CD14-positive monocyte (primary cell): Measurements from ENCODE around the gene EPHA3. TPM values are rescaled to one million over a fixed set of nuclear protein-coding genes. Genes with fewer than 3 reads are reported as not detected.

ENCODE experiments used
- DNase-seq, 3 donors: peaks; one replicate each; pipeline ENCODE4 v3.0.0-alpha.2; 2011 to 2022
- H2AFZ ChIP-seq: 2 replicates; pipeline ENCODE4 v1.6.0; 2012; ENCODE audit warnings: mild to moderate bottlenecking, low read depth, low read length, inconsistent platforms; ENCODE audit not compliant: insufficient read depth, poor library complexity, severe bottlenecking
- H3K27ac ChIP-seq, 2 donors: 1 replicate in 1 of 2; 2 replicates in 1 of 2; pipeline ENCODE4 v1.5.1; 2012 to 2013; ENCODE audit warnings: low read length in 2 of 2, control low read depth in 1 of 2, inconsistent platforms in 1 of 2, low read depth in 1 of 2, mild to moderate bottlenecking in 1 of 2
- H3K27me3 ChIP-seq, 2 donors: one replicate each; pipeline versions ENCODE4 v1.6.0 to v1.6.1; 2011 to 2013; ENCODE audit warnings: low read length in 2 of 2; ENCODE audit not compliant: control insufficient read depth in 2 of 2, insufficient read depth in 2 of 2
- H3K36me3 ChIP-seq, 2 donors: replicated peaks in 1 of 2; 1 replicate in 1 of 2; 2 replicates in 1 of 2; pipeline versions ENCODE4 v1.5.1 to v1.6.1; 2012 to 2013; ENCODE audit warnings: low read length in 2 of 2, control low read depth in 1 of 2, inconsistent platforms in 1 of 2, mild to moderate bottlenecking in 1 of 2; ENCODE audit not compliant: insufficient read depth in 2 of 2, control insufficient read depth in 1 of 2
- H3K4me1 ChIP-seq, 2 donors: 1 replicate in 1 of 2; 2 replicates in 1 of 2; pipeline versions ENCODE4 v1.5.1 to v1.6.1; 2012 to 2013; ENCODE audit warnings: low read length in 2 of 2, control low read depth in 1 of 2, inconsistent platforms in 1 of 2, mild to moderate bottlenecking in 1 of 2, moderate library complexity in 1 of 2; ENCODE audit not compliant: insufficient read depth in 2 of 2, control insufficient read depth in 1 of 2
- H3K4me2 ChIP-seq: replicated peaks from 2 replicates; pipeline ENCODE3; 2012; ENCODE audit warnings: low read length, moderate library complexity, mild to moderate bottlenecking; ENCODE audit not compliant: poor library complexity, severe bottlenecking; ENCODE audit errors: extremely low read depth
- H3K4me3 ChIP-seq, 3 experiments: fragments of 200-600 bp in 1 of 3; sonication (generic) in 1 of 3; replicated peaks in 1 of 3; 1 replicate in 2 of 3; 2 replicates in 1 of 3; pipeline ENCODE4 v1.5.1; 2011 to 2013; ENCODE audit warnings: low read length in 3 of 3, mild to moderate bottlenecking in 3 of 3, control low read depth in 2 of 3, low read depth in 2 of 3, inconsistent platforms in 1 of 3, moderate library complexity in 1 of 3
- H3K79me2 ChIP-seq: 2 replicates; pipeline ENCODE4 v1.6.0; 2012; ENCODE audit warnings: mild to moderate bottlenecking, control low read depth, inconsistent platforms, low read length, moderate library complexity; ENCODE audit not compliant: insufficient read depth
- H3K9ac ChIP-seq: 2 replicates; pipeline ENCODE4 v1.6.0; 2017; ENCODE audit warnings: low read length, mild to moderate bottlenecking; ENCODE audit not compliant: insufficient read depth, poor library complexity, severe bottlenecking
- H3K9me3 ChIP-seq, 2 donors: replicated peaks in 1 of 2; 1 replicate in 1 of 2; 2 replicates in 1 of 2; pipeline versions ENCODE4 v1.5.1 to v1.6.1; 2012 to 2013; ENCODE audit warnings: low read length in 2 of 2, control low read depth in 1 of 2; ENCODE audit not compliant: control insufficient read depth in 1 of 2, insufficient read depth in 1 of 2
- H4K20me1 ChIP-seq: 2 replicates; pipeline ENCODE4 v1.6.0; 2012; ENCODE audit warnings: mild to moderate bottlenecking, low read length, control low read depth, moderate library complexity; ENCODE audit not compliant: insufficient read depth
- H3K27ac Mint-ChIP-seq, 7 donors: one replicate each; pipeline ENCODE4 v1.8.0; 2020; ENCODE audit warnings: mild to moderate bottlenecking in 7 of 7, mixed read lengths in 7 of 7, moderate library complexity in 6 of 7, inconsistent platforms in 2 of 7
- H3K27me3 Mint-ChIP-seq, 3 donors: one replicate each; pipeline ENCODE4 v1.8.0; 2021 to 2022; ENCODE audit warnings: low read depth in 3 of 3, mild to moderate bottlenecking in 3 of 3, mixed read lengths in 3 of 3, moderate library complexity in 3 of 3, inconsistent platforms in 1 of 3
- H3K36me3 Mint-ChIP-seq, 2 donors: one replicate each; pipeline ENCODE4 v1.8.0; 2020; ENCODE audit warnings: mixed read lengths in 2 of 2, inconsistent platforms in 1 of 2, mild to moderate bottlenecking in 1 of 2
- H3K4me1 Mint-ChIP-seq: one replicate; pipeline ENCODE4 v1.8.0; 2020; ENCODE audit warnings: mild to moderate bottlenecking, mixed read lengths
- H3K4me3 Mint-ChIP-seq, 2 donors: one replicate each; pipeline ENCODE4 v1.8.0; 2020; ENCODE audit warnings: mild to moderate bottlenecking in 2 of 2, mixed read lengths in 2 of 2, moderate library complexity in 1 of 2
- H3K9me3 Mint-ChIP-seq, 7 donors: one replicate each; pipeline ENCODE4 v1.8.0; 2020 to 2022; ENCODE audit warnings: mixed read lengths in 7 of 7, mild to moderate bottlenecking in 6 of 7, moderate library complexity in 6 of 7, inconsistent platforms in 2 of 7
- CTCF ChIP-seq: fragments of 200-600 bp; IDR thresholded peaks from one replicate; pipeline ENCODE4 v1.8.0; 2022; ENCODE audit warnings: antibody characterized with exemption, mild to moderate bottlenecking
- WGBS: methylation state at CpG from one replicate; pipeline ENCODE4 v1.1.5; 2013; ENCODE audit warnings: missing lambda C conversion rate; ENCODE audit not compliant: insufficient coverage; 5-methylcytosine and 5-hydroxymethylcytosine counted together
- intact Hi-C, 2 donors: fragments of 100-400 bp; cut with micrococcal nuclease; formaldehyde crosslinking; loops; one replicate each; pipeline versions ENCODE4 v1.15.0 to v1.15.1; 2023
- polyA plus RNA-seq, 3 donors: library from polyadenylated mRNA; depleted of rRNA in 1 of 3; unstranded in 2 of 3; stranded (reverse) in 1 of 3; fragments of 300-500 nt in 2 of 3; fragments of >200 nt in 1 of 3; fragmentation: Illumina TruSeq in 2 of 3; gene quantifications; 1 replicate in 2 of 3; 2 replicates in 1 of 3; pipeline ENCODE4 v1.2.3, GENCODE V29; 2012 to 2021

Gene EPHA3
- polyA plus RNA-seq, 3 donors = not detected

- Mint-ChIP-seq H3K9me3 (no peaks in the 10 kb centered on the region), H3K27me3 (no peaks in the 10 kb centered on the region), H3K27ac (no peak overlapping the region), H3K4me3 (no peak overlapping the region), H3K36me3 (no peaks in the 10 kb centered on the region), H3K4me1 (no peaks in the 10 kb centered on the region)
- no peak overlapping the region for H3K27ac ChIP-seq
- no peak overlapping the region for H3K9ac ChIP-seq
- H3K27me3 ChIP-seq = no peaks in the 10 kb centered on the region
- H3K4me1 ChIP-seq = no peaks in the 10 kb centered on the region
- no CpG with 5 or more reads among the region's 5 CpGs for WGBS
- H3K36me3 ChIP-seq = no peaks in the 10 kb centered on the region
- H3K79me2 ChIP-seq = no peaks in the 10 kb centered on the region
- intact Hi-C loops = no loop called here
- TF ChIP-seq CTCF = no peak
- H4K20me1 ChIP-seq = no peaks in the 10 kb centered on the region
- H3K9me3 ChIP-seq = no peaks in the 10 kb centered on the region
- no peak overlapping the region for H3K4me2 ChIP-seq
- DNase-seq = no peak
- H2AFZ ChIP-seq = no peak overlapping the region
- no peak overlapping the region for H3K4me3 ChIP-seq
Observed at GRCh38 chr3:89275001-89275400, 167.6 kb downstream of the EPHA3 start.

- H3K27me3 Mint-ChIP-seq = no peaks in the 10 kb centered on the region
- no peaks in the 10 kb centered on the region for H3K4me1 Mint-ChIP-seq
- Histone ChIP-seq H3K27me3 (no peaks in the 10 kb centered on the region), H3K4me2 (no peak overlapping the region), H3K36me3 (no peaks in the 10 kb centered on the region), H2AFZ (no peak overlapping the region), H3K4me1 (no peaks in the 10 kb centered on the region), H4K20me1 (no peaks in the 10 kb centered on the region), H3K9me3 (no peaks in the 10 kb centered on the region), H3K79me2 (no peaks in the 10 kb centered on the region), H3K27ac (no peak overlapping the region), H3K4me3 (no peak overlapping the region), H3K9ac (no peak overlapping the region)
- TF ChIP-seq CTCF = no peak
- no peak for DNase-seq
- no peaks in the 10 kb centered on the region for H3K36me3 Mint-ChIP-seq
- no peak overlapping the region for H3K27ac Mint-ChIP-seq
- intact Hi-C loops = no loop called here
- no peak overlapping the region for H3K4me3 Mint-ChIP-seq
- H3K9me3 Mint-ChIP-seq = peaks cover 0 to 1% (median 0%) of the 10 kb centered on the region in 7 donors
Observed at GRCh38 chr3:89276116-89276515, 168.7 kb downstream of the EPHA3 start.
